Small intestine (tissue), 7 donors: Measurements from ENCODE around the gene AP1AR. TPM values are rescaled to one million over a fixed set of nuclear protein-coding genes. Genes with fewer than 3 reads are reported as not detected.
A peak's percentile ranks its signal among the peaks of the same experiment; 100 is the strongest.

Experiments used
- DNase-seq, 2 donors: peaks; one replicate each; pipeline versions ENCODE4 v3.0.0 to v3.0.0-alpha.2; 2013
- FAIRE-seq: peaks from 2 replicates; lab custom pipeline; 2012; peaks lifted over from hg19 to GRCh38; lab: Jason Lieb, UNC
- H3K27ac ChIP-seq, 3 donors: one replicate each; pipeline ENCODE4 v1.5.1; 2013; ENCODE audit warnings: low read length in 2 of 3, mild to moderate bottlenecking in 2 of 3, control low read depth in 1 of 3, inconsistent platforms in 1 of 3, low read depth in 1 of 3, moderate library complexity in 1 of 3
- H3K27me3 ChIP-seq, 3 donors: one replicate each; pipeline ENCODE4 v1.6.1; 2013; ENCODE audit warnings: low read length in 3 of 3, inconsistent platforms in 1 of 3; ENCODE audit not compliant: control insufficient read depth in 3 of 3, insufficient read depth in 3 of 3
- H3K36me3 ChIP-seq, 3 donors: one replicate each; pipeline ENCODE4 v1.6.1; 2013; ENCODE audit warnings: low read length in 3 of 3, inconsistent platforms in 1 of 3, low read depth in 1 of 3, mild to moderate bottlenecking in 1 of 3, moderate library complexity in 1 of 3; ENCODE audit not compliant: control insufficient read depth in 3 of 3, insufficient read depth in 2 of 3
- H3K4me1 ChIP-seq, 3 donors: one replicate each; pipeline ENCODE4 v1.6.1; 2013; ENCODE audit warnings: low read length in 2 of 3, inconsistent platforms in 1 of 3, low read depth in 1 of 3, mild to moderate bottlenecking in 1 of 3, moderate library complexity in 1 of 3; ENCODE audit not compliant: control insufficient read depth in 3 of 3, insufficient read depth in 2 of 3
- H3K4me3 ChIP-seq, 3 donors: one replicate each; pipeline ENCODE4 v1.5.1; 2013; ENCODE audit warnings: low read length in 3 of 3, control low read depth in 1 of 3, inconsistent platforms in 1 of 3, low read depth in 1 of 3, mild to moderate bottlenecking in 1 of 3, moderate library complexity in 1 of 3
- H3K9me3 ChIP-seq, 2 donors: one replicate each; pipeline ENCODE4 v1.6.1; 2013; ENCODE audit warnings: low read depth in 1 of 2, low read length in 1 of 2; ENCODE audit not compliant: control insufficient read depth in 2 of 2, insufficient read depth in 1 of 2
- WGBS, 3 donors: extraction: QIAGEN DNeasy Blood & Tissue Kit; methylation state at CpG; one replicate each; pipeline ENCODE4 v1.1.7; 2013; 5-methylcytosine and 5-hydroxymethylcytosine counted together
- polyA plus RNA-seq, 4 donors: library from polyadenylated mRNA; stranded (reverse) in 3 of 4; unstranded in 1 of 4; fragments of 200-250 nt in 3 of 4; fragments of 120-200 nt in 1 of 4; gene quantifications; one replicate each; pipeline versions ENCODE4 v1.2.1 to v1.2.3, GENCODE V29; 2013
- donor health status: healthy with polysubstance abuse.
- donor health status: control.
- donor health status: control.
- donor health status: Bipolar disorder and iron deficiency.
- donor health status: healthy.

AP1AR gene
- polyA plus RNA-seq, 4 donors: 16.8 to 51.6 (median 26.3) TPM

DNA sequence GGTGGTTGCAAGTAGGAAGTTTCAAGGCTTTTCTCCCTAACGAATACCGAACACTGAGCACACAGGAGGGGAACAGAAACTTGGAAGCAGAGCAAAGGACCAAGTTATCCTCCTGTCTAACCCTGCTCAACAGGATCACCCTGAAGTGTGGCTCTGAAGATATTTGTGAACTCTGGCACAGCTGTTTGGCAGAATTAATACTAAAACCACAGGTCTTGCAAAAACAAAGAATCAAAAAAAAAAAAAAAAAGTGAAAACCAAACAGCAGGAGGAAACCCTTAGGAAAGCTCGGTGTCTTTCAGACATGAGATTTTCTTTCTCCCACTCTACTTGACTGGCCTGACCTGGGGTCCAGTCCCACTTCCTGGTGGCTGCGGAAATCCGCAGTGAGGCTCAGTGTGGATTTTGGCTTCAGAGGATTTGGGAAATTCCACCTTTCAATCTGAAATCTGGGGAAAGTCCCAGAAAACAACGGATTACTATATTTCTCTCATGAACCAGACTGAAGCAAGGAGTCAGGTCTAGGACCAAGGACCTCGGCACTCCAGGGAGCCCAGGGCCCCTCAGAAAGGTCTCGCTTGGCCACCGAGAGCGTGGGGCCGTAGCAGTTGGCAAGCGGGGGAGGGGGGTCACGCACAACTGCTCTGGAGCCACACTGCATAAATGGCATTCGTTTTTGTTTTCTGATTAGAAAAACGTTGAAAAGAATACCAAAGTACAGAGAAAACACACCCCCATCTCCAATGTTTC lies 53.2 kb downstream of the AP1AR start:
- FAIRE-seq (no peak), DNase-seq (peak; percentile 37 to 47)
- whole genome bisulfite sequencing, 3 donors: 0 to 1% (median 0%) methylated on average over 15 of the region's 15 CpGs
- H3K9me3 ChIP-seq: no peaks in the 10 kb centered on the region
- H3K4me1 ChIP-seq: peaks cover 0 to 13% (median 7%) of the 10 kb centered on the region in 3 donors
- no peaks in the 10 kb centered on the region for H3K36me3 ChIP-seq
- no peaks in the 10 kb centered on the region for H3K27me3 ChIP-seq
- H3K4me3 ChIP-seq: peak overlapping the region; percentile 76 to 95 (median 79)
- peak overlapping the region in 2 of 3 donors; percentile 57 to 73 for H3K27ac ChIP-seq

DNA sequence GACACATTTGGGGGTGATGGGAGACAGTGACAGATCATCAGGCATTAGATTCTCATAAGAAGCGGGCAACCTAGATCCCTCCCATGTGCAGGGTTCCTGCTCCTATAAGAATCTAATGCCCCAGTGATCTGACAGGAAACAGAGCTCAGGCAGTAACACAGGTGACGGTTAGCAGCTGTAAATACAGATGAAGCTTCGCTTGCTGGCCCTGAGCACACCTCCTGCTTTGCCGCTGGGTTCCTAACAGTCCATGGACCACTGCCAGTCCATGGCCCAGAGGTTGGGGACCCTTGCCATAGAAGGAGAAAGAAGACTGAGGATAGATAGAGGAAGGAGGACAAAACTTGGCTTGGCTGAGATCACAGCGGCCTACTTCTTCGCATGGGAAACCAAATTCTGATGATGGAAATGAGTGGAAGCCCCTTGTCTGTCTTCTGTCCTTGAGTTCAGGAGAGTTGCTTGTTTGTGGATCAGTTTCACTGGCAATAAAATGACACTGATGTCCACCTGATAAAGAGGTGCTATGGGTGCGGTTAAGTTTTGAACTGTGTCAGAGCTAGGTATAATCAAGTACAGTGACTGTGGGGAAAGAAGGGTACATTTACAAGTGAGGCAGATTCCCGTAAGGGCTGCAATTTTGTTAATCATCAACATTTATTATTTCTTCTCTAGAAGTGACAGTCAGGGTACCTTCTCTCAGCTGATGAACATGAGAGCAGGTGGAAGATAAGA lies 55.8 kb downstream of the AP1AR start:
- WGBS, 3 donors: 69 to 74% (median 70%) methylated on average over 8 of the region's 8 CpGs
- H3K36me3 ChIP-seq: no peaks in the 10 kb centered on the region
- H3K4me1 ChIP-seq: peaks cover 0 to 13% (median 7%) of the 10 kb centered on the region in 3 donors
- H3K27ac ChIP-seq: peak overlapping the region; percentile 12 to 84 (median 81)
- H3K4me3 ChIP-seq: no peak overlapping the region
- H3K27me3 ChIP-seq: no peaks in the 10 kb centered on the region
- DNase-seq (peak; percentile 16 to 69), FAIRE-seq (no peak)
- H3K9me3 ChIP-seq: no peaks in the 10 kb centered on the region

DNA sequence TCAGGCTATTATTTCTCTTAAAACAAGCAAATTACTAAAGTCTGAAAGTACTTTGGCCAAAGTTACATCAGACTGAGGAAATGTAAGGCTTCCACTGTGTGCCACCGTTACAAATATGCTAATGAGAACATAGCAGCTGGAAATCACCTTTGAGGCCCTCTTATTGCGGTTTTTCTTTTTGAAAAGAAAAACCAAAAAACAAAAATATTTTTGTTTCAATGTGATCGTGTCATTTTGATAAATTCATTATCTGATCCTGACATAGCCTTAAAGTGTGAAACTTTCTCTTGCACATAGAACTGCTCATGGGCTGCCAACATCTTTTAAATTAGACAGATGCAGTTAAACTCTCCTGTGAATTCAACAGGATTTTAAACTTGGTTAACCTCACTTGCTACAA lies 56.9 kb downstream of the AP1AR start:
- peak in 1 of 2 donors; percentile 9 for DNase-seq
- no peak overlapping the region for H3K4me3 ChIP-seq
- peak overlapping the region in 1 of 3 donors; percentile 60 for H3K27ac ChIP-seq
- H3K4me1 ChIP-seq: peaks cover 0 to 8% (median 6%) of the 10 kb centered on the region in 3 donors
- H3K9me3 ChIP-seq: no peaks in the 10 kb centered on the region
- H3K27me3 ChIP-seq: no peaks in the 10 kb centered on the region
- 53 to 78% (median 63%) methylated on average over 3 of the region's 3 CpGs for WGBS, 3 donors
- H3K36me3 ChIP-seq: no peaks in the 10 kb centered on the region
- no peak for FAIRE-seq

DNA sequence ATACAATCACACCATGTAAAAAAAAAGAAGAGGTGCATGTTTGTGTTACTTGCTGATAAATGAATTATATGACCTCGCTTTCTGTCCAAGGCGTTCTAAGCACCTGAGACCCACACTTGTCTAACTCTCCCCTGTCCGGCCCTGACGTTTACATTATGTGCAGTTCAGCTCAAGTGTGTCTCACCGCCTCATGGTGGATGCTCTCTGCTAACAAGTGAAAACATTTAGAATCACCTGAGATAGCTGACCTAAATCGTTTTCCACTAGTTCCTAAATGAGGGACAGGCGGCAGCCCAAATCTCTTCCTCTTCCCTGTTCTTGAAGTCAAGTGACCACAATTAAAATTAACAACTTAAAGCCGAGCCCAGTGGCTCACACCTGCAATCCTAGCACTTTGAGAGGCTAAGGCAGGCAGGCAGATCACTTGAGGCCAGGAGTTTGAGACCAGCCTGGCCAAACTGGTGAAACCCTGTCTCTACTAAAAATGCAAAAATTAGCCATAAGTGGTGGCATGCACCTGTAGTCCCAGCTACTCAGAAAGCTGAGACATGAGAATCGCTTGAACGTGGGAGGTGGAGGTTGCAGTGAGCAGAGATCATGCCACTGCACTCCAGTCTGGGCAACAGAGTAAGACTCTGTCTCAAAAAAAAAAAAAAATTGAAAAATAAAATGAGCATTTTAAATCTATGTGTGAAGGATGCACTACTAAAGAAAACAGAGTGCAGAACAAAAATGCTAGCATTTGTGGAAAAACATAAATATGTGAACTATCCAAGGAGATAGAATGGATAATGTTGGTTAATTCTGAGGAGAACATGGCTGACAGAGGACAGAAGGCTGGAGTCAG lies 58.0 kb downstream of the AP1AR start:
- 78 to 84% (median 83%) methylated on average over 10 of the region's 10 CpGs for WGBS, 3 donors
- Histone ChIP-seq H3K9me3 (no peaks in the 10 kb centered on the region), H3K4me3 (no peak overlapping the region), H3K27me3 (no peaks in the 10 kb centered on the region), H3K36me3 (no peaks in the 10 kb centered on the region), H3K4me1 (peaks cover 0 to 8% (median 4%) of the 10 kb centered on the region in 3 donors), H3K27ac (peak overlapping the region in 1 of 3 donors; percentile 43)
- DNase-seq (no peak), FAIRE-seq (no peak)

DNA sequence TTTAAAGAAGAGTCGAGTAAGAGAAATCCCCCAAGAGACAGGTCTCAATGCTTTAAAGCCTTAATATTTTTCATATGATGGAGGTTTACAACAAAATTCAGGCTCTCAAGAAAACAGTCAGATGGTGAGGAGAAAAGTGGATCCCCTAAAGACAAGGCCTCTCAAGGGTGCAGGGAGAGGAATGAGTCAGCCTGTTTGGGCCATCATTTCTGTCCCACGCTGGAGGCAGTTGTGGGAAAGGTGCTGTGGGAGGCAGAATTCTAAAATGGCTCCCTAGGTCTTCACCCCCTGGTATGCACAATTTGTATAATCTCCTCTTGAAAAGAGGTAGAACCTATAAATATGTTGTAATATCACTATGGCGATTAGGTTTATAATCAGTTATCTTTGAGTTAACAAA lies 58.8 kb downstream of the AP1AR start:
- Histone ChIP-seq H3K27me3 (no peaks in the 10 kb centered on the region), H3K9me3 (no peaks in the 10 kb centered on the region), H3K36me3 (no peaks in the 10 kb centered on the region), H3K4me1 (peaks cover 0 to 8% (median 4%) of the 10 kb centered on the region in 3 donors), H3K27ac (no peak overlapping the region), H3K4me3 (no peak overlapping the region)
- DNase-seq (no peak), FAIRE-seq (no peak)
- 82 to 84% (median 83%) methylated on average over 3 of the region's 3 CpGs for WGBS, 3 donors

DNA sequence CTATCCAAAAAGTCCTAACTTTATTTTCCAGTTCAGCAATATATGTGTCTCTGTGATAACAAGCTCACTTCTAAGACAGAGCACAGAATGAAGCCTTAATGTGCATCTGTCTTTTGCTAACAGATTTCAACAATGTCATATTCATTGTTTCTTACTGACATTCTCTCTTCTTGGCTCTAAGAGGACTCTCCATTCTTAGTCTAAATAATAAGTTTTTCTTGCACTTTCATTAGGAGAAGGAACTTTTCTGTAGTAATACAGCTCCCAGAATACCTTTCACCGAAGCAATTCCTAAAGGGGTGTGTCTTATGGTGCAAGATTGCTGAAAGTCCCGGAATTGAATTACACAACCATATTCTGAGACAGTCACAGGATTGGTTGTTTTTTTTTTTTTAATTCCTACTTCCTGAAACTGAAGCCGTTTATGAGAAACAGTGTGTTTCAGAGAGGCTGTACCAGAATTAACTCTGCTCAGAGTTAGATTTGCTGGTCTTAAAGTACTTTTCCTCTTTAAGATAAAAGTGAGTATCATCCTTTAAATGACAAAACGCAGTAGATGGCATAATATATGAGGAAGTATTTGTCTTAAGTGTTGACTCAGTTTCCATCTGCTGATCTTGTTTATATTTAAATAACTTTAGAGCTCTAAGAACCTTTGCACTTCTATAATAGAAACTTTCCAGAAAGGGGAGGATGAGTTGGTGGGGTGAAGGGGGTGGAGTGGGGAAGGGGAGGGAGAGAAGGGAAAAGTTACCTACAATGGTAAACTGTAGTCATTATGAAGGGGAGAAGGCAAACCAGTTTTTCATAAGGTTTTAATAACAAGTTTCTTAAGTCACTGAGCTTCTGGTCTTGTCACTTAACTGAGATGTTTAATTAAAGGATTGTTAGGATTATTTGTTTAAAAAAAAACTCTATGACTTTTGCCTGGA lies 65.6 kb downstream of the AP1AR start, which contains the start of gene ALPK1:
Gene ALPK1, plus strand, starts transcription at position 421 of the 932 bp plus-strand sequence.
- peak; percentile 93 for FAIRE-seq
- 0 to 2% (median 1%) methylated on average over 4 of the region's 4 CpGs for WGBS, 3 donors
- Histone ChIP-seq H3K9me3 (no peaks in the 10 kb centered on the region), H3K4me1 (peaks cover 0 to 16% (median 4%) of the 10 kb centered on the region in 3 donors), H3K27me3 (no peaks in the 10 kb centered on the region), H3K27ac (peak within 1 kb of the TSS; percentile 41 to 89 (median 58)), H3K36me3 (no peaks in the 10 kb centered on the region), H3K4me3 (peak within 1 kb of the TSS; percentile 32 to 45 (median 44))
- peak; percentile 88 to 89 for DNase-seq

DNA sequence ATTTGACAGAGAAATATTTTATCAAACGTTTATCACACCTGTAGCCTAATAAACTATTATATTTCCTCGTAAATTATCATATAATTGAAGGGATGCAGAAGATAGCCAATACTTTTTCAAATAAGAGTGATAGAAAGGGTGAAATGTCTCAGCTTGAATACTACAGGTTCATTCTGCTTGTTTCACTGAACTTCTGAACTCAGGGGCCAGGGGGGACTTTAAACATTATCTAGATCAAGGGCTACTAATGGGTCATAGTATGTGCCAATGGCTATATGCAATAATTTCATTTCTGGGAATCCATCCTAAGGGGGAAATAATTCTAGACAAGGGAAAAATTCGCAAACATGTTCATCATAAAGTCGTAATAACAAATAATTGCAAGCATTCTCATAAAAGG lies 68.1 kb downstream of the AP1AR start:
- Histone ChIP-seq H3K4me1 (peaks cover 0 to 16% (median 4%) of the 10 kb centered on the region in 3 donors), H3K9me3 (no peaks in the 10 kb centered on the region), H3K27ac (no peak overlapping the region), H3K4me3 (no peak overlapping the region), H3K36me3 (no peaks in the 10 kb centered on the region), H3K27me3 (no peaks in the 10 kb centered on the region)
- DNase-seq: peak in 1 of 2 donors; percentile 60
- 58 to 75% (median 73%) methylated on average over 4 of the region's 4 CpGs for WGBS, 3 donors
- FAIRE-seq: no peak
